GM18868 (cell line): ENCODE results near the gene MAD1L1.
"Not testable (repeated sequence)": the region's sequence is repeated elsewhere in the genome, so short reads cannot be mapped to it uniquely, and the experiment has no call there.

ENCODE experiments used
- ATAC-seq: cut with Tn5 transposase; IDR thresholded peaks from one replicate; pipeline ENCODE4 v1.9.1; 2021; ENCODE audit warnings: mild to moderate bottlenecking, moderate library complexity; ENCODE audit not compliant: unreplicated experiment

MAD1L1 gene

DNA sequence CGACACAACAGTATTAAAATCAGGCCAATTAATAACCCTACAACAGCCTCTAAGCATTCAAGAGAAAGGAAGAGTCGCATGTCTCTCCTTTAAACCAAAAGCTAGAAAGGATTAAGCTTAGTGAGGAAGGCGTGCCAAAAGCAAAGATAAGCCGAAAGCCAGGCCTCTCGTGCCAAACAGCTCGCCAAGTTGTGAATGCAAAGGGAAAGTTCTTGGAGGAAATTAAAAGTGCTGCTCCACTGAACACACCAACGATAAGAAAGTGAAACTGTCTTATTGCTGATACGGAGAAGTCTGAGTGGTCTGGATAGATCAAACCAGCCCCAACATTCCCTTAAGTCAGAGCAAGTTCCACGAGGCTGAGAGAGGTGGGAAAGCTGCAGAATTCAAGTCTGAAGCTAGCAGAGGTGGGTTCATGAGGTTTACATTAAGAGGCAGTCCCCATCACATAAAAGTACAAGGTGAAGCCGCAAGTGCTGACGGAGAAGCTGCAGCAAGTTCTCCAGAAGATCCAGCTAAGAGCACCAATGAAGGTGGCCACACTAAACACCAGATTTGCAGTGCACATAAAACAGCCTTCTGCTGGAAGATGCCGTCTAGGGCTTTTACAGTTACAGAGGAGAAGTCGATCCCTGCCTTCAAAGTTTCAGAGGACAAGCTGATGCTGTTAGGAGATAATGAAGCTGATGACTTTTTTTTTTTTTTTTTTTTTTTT, 194.8 kb downstream of the MAD1L1 start:
- ATAC-seq: peak; percentile 54

DNA sequence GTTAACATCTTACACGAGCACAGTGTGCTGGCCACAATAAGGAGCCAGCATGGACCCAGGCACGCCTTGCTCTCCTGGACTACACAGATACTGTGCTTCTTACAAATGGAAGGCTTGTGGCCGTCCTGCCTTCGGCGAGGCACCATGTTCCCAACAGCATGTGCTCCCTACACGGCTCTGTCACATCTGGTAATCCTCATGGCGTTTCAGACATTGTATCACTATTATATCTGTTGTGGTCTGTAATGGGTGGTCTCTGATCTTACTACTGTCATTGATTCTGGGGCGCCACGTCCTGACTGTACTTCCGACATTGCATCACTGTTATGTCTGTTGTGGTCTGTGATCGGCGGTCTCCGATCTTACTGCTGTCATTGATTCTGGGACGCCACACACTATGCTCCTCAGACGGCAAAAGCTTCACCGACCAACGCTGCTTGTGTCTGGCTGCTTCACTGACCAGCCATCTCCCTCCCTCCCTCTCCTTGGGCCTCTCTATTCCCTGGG, 195.4 kb downstream of the MAD1L1 start:
- no peak for ATAC-seq

DNA sequence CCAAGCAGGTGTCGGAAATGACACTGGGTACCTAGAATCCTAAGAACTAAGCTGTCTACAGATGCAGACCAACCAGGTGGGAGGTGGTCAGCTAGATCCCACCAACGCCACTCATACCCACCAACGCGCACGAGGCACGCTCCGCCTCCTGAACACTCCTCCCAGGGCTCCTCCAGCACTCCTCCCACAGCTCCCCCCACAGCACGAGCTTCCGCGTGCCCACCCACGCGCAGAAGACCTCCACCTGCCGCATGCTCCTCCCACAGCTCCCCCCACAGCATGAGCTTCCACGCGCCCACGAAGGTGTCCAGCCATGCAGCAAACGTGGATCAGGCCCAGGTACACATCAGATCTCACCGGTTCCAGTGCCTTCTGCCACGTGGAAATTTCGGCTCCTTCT, 196.0 kb downstream of the MAD1L1 start:
- ATAC-seq: no peak

DNA sequence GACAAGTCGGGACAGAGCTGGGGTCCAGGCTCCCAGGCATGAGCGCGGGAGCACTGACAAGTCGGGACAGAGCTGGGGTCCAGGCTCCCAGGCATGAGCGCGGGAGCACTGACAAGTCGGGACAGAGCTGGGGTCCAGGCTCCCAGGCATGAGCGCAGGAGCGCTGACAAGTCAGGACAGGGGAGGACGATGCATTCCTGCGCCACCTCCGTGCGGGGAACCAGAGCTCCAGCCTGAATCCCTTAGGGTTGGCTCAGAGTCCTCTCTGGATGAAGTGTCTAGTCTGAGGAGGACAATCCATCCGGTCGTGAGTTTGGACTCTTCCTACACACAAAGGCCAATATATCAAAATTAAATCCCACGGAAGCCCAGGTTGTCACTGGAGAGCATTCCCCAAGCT, 196.5 kb downstream of the MAD1L1 start:
- not testable (repeated sequence) for ATAC-seq

DNA sequence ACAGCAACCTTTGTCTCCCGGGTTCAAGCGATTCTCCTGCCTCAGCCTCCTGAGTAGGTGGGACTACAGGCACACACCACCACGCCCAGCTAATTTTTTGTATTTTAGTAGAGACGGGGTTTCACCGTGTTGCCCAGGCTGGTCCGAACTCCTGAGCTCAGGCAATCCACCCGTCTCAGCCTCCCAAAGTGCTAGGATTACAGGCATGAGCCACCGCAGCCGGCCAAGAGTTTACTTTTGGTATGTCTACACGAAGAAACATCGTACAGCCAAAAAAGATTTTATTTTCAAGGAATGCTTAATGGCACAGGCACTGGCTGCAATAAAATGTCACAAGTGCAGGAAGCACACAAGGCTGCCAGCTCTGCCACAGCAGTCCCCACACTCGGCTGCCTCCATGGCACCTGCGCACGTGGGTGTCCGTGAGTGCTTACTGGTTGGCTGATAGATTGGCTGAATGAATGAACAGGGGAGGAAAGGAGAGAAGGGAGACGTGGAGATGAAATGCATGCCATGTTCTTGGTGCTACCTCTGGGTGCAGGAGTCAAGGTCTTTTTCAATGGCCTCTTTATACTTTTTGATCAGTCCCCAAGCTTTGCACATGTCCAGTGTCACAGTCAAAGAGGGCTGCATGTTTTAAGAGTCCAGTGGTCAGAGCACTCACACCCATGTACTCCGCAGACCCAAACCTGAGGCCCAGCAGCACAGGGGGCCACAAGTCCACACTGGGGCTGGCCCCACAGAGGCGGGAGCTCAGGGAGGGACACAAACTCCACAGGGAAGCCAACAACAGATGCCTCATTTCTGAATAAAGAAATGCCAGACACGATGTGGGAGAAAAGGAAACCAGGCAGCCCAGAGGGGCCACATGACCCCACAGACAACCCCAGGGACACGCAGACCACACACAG, 198.2 kb downstream of the MAD1L1 start:
- ATAC-seq: no peak

DNA sequence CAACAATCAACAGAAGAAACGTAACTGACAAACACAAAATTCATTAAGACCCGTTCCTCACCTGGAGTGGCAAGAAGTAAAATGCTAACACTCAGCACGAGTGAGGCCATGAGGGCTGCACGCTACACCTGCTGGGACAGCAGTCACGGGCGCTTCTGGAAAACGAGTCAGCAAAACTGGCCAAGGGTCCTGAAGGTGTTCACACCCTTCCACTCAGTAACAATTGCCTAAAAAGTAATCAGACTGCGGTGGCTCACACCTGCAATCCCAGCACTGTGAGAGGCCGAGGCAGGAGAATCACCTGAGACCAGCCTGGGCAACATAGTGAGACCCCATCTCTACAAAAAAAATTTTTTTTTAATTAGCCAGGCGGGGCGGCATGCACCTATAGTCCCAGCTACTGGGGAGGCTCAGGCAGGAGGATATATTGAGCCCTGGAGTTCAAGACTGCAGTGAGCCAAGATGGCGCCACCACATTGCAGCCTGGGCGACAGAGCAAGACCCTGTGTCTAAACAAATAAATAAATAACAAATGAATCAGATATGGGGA, 199.1 kb downstream of the MAD1L1 start:
- no peak for ATAC-seq

DNA sequence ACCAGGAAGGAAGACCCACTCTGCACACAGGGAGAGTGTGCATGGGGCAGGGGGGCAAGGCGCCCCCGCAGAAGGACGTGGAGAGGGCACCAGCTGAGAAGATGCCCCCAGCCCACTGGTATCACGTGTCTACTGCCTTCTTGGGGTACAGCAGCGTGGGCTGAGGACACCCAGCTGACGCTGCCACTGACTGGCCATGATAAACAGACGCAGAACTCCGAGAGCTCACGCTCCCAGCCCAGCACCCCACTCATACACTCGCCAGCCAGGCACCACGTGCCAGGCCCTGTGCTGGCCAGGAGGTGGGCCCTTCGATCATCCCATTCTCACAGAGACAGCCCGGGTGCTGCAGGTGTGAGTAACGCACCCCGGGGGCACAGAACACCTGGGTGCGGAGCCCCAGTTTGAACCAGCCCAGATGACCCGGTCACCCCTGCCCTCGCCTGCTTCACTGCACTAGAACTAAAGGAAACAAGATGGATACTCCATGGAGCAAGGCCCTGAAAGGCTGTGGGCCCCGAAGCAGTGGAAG, 199.8 kb downstream of the MAD1L1 start:
- ATAC-seq: no peak

DNA sequence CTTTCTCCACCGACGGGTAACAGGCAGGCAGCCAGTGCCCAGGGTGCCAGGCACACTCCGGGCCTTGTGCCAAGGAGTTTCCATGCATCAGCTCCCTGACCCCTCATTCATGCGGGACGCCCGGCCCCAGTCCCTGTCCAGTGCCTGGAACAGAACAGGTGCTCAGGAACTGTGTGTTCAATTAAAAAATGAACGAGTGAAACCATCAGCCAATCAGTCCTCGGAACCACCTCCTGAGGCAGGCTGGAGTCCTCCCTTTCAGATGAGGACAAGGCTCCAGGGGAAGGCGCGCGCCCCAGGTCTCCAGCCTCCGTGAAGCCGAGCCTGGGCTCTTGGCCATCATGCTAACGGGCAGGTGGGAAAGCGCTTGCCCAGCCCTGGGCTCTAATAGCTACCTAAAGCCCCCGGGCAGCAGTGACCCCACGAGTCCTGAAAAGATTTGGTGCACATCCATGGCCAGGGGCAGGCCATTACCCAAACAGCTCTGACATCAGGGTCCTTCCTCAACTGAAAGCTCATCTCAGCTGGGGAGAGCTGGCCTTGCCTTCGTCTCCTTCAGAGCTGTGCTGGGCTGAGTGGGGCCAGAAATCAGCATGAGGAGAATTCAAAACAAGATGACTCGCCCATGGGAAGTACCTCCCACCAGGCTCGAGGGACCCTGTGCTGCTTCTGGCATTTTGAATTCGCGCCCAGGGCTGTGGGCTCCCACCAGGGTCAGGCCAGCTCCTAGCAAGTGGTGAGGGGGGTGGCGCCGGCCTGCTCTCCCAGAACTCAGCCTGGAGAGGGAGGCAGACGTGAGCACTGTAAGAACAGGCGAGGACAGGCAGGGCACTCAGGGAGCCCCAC, 200.5 kb downstream of the MAD1L1 start:
- no peak for ATAC-seq

DNA sequence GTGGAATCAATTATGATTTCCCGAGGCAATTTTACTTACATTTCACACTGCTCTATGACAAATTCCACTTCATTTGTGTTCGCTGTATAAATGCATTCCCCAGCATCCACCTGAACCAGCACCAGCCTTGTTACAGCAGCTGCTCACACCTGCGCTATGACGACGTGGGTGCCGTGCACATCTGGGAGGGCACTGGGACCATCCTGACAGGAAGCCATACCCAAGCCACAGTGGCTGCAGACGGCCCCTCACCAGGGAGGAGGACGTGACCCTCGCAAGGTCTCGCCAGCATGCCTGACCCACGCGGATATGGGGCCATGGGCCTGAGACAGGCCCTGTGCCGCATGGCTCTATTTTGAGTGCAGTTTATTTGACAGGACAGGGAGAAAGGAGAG, 201.3 kb downstream of the MAD1L1 start:
- ATAC-seq: no peak

DNA sequence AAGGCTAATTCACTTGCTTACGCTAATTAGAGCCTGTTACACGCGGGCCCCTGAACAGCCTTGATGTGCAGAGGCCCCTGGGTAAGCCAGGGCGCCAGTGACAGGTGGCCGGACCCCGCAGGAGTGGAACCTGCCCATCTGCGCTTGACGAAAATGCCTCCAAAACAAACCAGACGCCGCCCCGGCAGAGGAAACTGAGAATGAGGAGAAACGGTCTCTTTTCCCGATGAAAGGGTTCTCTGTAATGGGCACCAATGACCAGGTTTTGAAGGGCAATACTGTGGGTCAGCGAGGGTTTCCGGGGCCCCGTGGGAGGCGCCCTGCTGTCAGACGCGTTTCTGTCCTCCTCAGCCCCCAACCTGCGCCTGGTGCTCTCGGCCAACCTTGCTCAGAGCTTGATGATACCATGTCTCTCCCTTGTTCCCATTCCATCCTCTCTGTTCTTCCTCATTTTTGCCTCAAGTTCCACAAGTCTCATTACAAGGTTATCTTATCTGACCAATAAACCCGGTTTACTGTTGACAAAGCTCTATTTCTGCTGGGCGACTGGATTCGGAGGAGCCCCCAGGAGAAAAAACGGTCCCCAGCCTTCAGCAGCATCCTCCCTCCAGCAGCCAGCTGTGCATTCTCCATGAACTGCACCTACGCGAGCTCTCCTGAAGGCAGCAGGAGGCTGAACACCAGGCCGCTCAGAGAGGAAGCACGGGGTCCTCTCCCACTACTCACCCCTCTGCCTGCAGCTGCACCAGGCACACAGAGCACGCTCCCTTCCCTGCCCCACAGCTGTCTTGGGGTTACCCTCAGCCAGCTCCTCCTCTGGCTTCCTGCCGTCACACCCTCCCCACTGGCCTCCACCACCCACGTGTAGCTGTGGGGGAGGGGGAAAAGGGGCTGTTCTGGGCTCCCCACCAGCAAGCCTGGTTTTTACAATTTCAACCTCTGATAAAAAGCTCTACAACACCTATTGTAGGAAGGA, 202.0 kb downstream of the MAD1L1 start:
- no peak for ATAC-seq

DNA sequence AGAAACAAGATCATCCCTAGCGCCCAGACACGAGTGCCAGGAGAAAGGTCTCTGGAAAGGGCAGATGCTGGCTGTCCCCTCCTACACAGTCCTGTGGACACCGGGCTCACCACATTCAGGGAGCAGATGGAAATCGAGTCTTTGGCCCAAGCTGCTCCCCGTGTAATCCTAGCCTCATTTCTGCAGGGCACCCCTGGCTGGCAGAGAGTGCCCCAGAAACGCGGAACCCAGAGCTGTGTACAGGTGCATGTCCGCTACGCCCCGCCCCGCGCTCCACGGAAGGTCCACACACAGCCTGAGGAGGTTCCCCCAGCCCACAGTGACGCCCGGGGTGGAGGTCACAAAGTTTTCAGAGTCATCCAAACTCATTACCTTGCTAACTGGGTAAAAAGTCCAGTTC, 202.8 kb downstream of the MAD1L1 start:
- no peak for ATAC-seq

DNA sequence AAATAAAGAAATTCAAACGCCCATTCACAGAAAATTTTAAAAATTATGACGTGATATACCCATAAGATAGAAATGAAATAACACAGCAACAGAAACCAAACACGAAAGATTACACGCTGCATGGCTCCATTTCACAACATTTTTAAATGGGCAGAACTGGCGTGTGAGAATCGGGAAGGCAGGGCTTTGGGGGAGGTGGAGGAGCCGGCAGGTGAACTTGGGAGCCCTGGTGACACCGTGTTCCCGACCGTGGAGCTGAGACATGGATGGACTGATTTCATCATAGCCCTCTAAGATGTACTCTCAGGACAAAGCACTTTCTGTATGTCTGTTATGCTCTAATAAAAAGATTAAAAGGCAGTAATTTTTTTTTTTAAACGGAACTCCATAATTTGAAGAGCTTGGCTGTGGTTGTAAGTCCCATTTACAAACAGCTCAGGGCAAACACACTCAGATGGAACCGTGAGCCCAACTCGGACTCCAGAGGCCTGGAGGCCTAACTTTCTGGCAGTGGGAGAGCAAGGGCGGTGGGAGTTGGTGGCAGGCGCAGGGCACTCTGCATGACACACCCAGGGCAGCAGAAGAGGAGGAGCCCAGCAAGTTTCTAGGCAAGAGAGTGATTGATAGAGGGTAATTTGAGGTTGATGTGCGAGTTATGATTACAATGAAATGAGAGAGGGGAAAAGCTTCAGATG, 203.4 kb downstream of the MAD1L1 start:
- no peak for ATAC-seq

DNA sequence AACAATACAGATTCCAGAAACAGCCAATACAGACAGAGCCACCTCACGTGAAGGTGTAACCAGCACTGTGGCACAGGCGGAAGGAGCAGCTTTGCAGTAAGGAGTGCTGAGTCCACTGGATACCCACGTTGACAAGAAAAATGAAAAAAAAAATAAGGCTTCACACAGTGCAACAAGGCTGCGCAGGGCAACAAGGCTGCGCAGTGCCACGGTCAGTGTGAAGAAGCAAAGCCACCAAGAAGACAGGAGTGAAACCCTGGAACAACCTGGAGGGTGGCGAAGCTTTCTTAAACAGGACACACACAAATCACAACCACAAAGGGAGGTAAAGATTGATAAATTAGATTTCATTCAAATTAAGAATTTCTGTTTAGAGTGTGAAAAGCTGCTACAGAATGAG, 204.0 kb downstream of the MAD1L1 start:
- ATAC-seq: no peak

DNA sequence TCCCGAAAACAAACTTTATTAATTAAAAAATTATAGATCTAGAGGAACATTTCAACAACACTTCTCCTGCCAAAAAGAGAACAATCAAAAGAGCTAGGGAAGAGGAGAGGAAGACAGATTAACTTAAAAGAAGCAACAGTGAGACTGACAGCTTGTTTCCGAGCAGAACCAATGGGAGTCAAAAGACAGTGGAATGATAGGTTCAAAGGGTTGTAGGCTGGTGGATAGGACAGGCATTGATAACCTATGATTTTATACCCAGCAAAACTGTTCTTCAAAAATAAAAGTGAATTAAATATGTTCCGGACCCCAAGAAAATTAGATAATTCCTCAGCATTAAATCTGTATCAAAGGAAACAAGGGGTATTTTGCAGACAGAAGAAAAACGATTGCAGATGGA, 207.6 kb downstream of the MAD1L1 start:
- ATAC-seq: no peak

DNA sequence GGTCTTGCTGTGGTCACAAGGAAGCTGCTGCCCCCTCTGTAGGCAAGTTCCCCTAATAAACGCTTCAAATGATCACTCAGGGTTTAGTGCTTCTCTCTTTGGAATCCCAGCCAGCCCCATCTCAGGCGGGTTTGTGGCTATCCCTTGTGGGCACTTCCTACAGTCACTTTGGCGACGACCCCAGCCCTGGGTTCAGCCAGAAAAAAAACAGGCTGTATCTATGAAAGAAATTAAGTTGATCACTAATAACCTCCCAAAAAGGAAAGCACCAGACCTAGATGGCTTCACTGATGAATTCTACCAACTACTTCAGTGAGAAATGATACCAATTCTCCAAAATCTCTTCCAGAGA, 208.2 kb downstream of the MAD1L1 start:
- no peak for ATAC-seq

DNA sequence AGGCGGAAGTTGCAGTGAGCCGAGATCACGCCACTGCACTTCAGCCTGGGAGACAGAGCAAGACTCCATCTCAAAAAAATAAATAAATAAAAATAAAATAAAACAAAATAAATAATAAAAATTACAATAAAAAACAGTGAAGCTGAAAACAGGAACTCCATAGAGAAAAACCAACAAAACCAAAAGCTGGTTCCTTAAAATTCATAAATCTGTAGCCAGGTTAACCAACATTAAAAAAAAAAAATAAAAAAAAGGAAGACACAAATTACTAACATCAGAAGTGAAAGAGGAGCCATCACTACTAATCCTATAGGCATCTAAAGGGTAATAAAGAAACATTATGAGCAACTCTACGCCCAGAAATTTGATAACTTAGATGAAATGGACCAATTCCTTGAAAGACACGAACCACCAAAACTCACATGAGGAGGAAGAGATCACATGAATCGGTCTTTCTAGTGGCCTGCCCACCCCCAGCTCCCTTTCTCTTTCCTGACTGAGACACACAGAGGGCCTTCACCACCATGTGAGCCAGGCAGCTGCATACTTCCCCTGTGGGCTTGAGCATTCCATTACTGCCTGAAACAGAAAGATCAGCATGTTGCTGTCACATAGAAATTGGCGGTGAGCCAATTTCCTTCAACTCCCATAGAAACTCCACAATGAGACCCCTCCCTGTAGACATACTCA, 208.7 kb downstream of the MAD1L1 start:
- no peak for ATAC-seq

DNA sequence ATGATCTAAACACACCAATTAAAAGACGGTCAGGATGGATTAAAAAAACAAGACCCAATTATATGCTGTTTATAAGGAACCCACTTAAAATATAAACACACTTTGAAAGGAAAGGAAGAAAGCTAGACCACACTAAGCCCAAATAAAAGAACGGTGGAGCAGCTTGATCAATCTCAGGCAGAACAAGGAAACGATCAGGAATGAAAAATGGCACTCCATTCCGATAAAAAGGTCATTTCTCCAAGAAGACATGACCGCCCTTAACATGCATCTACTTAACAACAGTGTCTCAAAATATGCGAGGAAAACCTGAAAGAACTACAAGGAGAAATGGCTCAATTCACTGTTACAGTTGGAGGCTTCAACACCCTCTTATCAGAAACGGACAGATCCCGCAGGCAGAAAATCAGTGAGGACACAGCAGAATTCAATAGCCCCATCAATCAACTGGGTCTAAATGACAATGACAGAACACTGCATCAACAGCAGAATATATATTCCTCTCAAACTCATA, 210.0 kb downstream of the MAD1L1 start:
- ATAC-seq: no peak

DNA sequence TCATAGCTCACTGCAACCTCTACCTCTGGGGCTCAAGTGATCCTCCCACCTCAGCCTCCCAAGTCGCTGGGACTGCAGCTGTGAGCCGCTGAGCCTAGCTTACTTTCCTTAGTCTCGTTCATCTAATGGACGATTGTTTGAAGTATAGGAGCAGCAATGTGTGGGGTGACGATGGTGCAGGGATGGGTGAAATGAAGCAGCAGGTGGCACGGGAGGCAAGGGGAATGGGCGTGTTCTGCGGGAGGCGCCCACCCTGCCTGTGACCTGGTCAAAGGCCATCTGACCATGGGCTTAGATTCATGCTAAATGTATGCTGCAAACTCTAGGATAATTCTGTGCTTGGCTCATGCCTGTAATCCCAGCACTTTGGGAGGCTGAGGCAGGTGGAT, 210.7 kb downstream of the MAD1L1 start:
- no peak for ATAC-seq
